WTC11 (cell line): Measurements from ENCODE around the gene MANBA. TPM values are rescaled to one million over a fixed set of nuclear protein-coding genes. Genes with fewer than 3 reads are reported as not detected.

Experiments
- ATAC-seq: fragments of 200-7000 bp; cut with Tn5 transposase; 2 replicates; pipeline ENCODE4 v1.10.0; 2021; ENCODE audit warnings: mild to moderate bottlenecking, moderate library complexity
- CTCF ChIA-PET: fragments of 300-600 bp; sonication (Branson Sonifier 250); formaldehyde crosslinking; loops from one replicate; lab custom pipeline; 2021; ENCODE audit warnings: antibody characterized with exemption; lab: Charles Lee
- POLR2A ChIA-PET: fragments of 350-600 bp; sonication (Branson Sonifier 250); formaldehyde crosslinking; loops from one replicate; lab custom pipeline; 2021; ENCODE audit warnings: antibody characterized with exemption; lab: Charles Lee
- DNase-seq: peaks from one replicate; pipeline ENCODE4 v3.0.0; 2021; ENCODE audit warnings: low spot score
- H3K27ac Mint-ChIP-seq: 2 replicates; pipeline ENCODE4 v1.8.0; 2021; ENCODE audit warnings: mixed read lengths
- H3K27me3 Mint-ChIP-seq: 2 replicates; pipeline ENCODE4 v1.8.0; 2021; ENCODE audit warnings: low read depth, mild to moderate bottlenecking, moderate library complexity, mixed read lengths
- H3K36me3 Mint-ChIP-seq: 2 replicates; pipeline ENCODE4 v1.8.0; 2021; ENCODE audit warnings: mixed read lengths
- H3K4me1 Mint-ChIP-seq: 2 replicates; pipeline ENCODE4 v1.8.0; 2022; ENCODE audit warnings: mixed read lengths
- H3K4me3 Mint-ChIP-seq: 2 replicates; pipeline ENCODE4 v1.8.0; 2021; ENCODE audit warnings: mild to moderate bottlenecking, moderate library complexity, mixed read lengths
- H3K9me3 Mint-ChIP-seq: 2 replicates; pipeline ENCODE4 v1.8.0; 2021; ENCODE audit warnings: mixed read lengths
- EMX1 ChIP-seq: fragments of 250-450 bp; sonication (Bioruptor Pico); IDR thresholded peaks from 2 replicates; pipeline ENCODE4 v1.8.0; 2021; ENCODE audit warnings: mild to moderate bottlenecking
- RELA ChIP-seq: sonication (generic); formaldehyde crosslinking; IDR thresholded peaks from 2 replicates; pipeline ENCODE4 v1.8.1; 2022; ENCODE audit warnings: missing genetic modification reagents, mild to moderate bottlenecking, borderline replicate concordance
- SMAD4 ChIP-seq: sonication (generic); formaldehyde crosslinking; IDR thresholded peaks from 2 replicates; pipeline ENCODE4 v1.8.0; 2022; ENCODE audit warnings: mild to moderate bottlenecking, missing genetic modification reagents
- ZNF317 ChIP-seq: sonication (generic); formaldehyde crosslinking; IDR thresholded peaks from 2 replicates; pipeline ENCODE4 v1.8.1; 2023; ENCODE audit warnings: low read depth, mild to moderate bottlenecking, moderate library complexity, missing genetic modification reagents, borderline replicate concordance
- total RNA-seq: library from RNA; stranded (reverse); gene quantifications from 3 replicates; pipeline ENCODE4 v1.2.3, GENCODE V29; 2021
- TF ChIP-seq, protein P1 (sequence below): fragments of 250-450 bp; sonication (Bioruptor Pico); conservative IDR thresholded peaks from 2 replicates; pipeline ENCODE4 v1.9.0; 2021; ENCODE audit warnings: mild to moderate bottlenecking
- TF ChIP-seq, protein P2 (sequence below): sonication (generic); formaldehyde crosslinking; IDR thresholded peaks from 2 replicates; pipeline ENCODE4 v1.8.1; 2022; ENCODE audit warnings: low read depth, missing genetic modification reagents, borderline replicate concordance
- TF ChIP-seq, protein P3 (sequence below): sonication (generic); formaldehyde crosslinking; IDR thresholded peaks from 2 replicates; pipeline ENCODE4 v1.8.1; 2022; ENCODE audit warnings: missing genetic modification reagents, borderline replicate concordance
- TF ChIP-seq, protein P4 (sequence below): sonication (generic); formaldehyde crosslinking; IDR thresholded peaks from 2 replicates; pipeline ENCODE4 v1.8.0; 2023; ENCODE audit warnings: mild to moderate bottlenecking, missing genetic modification reagents

The MANBA gene
- total RNA-seq, 1 experiment from 2014 or later = 35.1 TPM

DNA sequence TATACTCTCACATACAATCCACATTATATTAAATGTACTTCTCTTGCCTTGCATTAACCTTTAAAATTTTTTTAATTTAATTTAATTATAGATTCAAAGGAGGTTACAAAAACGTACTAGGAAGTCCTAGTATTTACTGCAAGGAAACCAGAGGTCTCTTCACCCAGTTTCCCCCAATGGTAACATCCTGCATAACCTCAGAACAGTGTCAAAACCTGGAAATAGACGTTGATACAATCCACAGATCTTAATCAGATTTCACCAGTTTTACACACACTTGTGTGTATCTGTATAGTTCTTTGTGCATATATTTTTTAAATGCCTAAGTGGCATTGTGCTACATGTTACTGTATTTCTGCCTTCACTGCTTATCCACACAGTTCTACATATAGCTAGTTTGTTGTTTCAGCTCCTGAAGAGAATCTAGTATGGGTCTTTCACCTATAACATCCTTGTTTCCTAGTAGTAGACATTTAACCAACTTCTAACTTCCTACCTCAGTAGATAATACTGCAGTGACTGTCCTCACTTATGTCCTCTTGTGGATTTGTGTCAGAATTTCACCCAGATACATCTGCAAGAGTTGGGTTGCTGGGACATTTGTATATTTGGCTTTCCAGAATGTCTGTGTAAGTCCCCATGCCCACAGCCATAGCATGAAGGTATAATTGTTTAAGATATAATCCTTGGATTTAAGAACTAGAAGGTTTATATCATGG, 156.4 kb downstream of the MANBA start:
- no peak for TF ChIP-seq SMAD4 (CRISPR knock-in tag)
- Mint-ChIP-seq H3K27ac (no peak overlapping the region), H3K36me3 (no peaks in the 10 kb centered on the region), H3K27me3 (no peaks in the 10 kb centered on the region), H3K4me1 (no peaks in the 10 kb centered on the region), H3K9me3 (no peaks in the 10 kb centered on the region), H3K4me3 (no peak overlapping the region)
- no peak for DNase-seq
- ChIA-PET POLR2A (no interaction called here), CTCF (interaction anchor here (1.0 kb wide), 1 partner anchor 173 kb away, joined by 3 read pairs; no protein-coding TSS in a partner anchor)
- no peak for ATAC-seq

DNA sequence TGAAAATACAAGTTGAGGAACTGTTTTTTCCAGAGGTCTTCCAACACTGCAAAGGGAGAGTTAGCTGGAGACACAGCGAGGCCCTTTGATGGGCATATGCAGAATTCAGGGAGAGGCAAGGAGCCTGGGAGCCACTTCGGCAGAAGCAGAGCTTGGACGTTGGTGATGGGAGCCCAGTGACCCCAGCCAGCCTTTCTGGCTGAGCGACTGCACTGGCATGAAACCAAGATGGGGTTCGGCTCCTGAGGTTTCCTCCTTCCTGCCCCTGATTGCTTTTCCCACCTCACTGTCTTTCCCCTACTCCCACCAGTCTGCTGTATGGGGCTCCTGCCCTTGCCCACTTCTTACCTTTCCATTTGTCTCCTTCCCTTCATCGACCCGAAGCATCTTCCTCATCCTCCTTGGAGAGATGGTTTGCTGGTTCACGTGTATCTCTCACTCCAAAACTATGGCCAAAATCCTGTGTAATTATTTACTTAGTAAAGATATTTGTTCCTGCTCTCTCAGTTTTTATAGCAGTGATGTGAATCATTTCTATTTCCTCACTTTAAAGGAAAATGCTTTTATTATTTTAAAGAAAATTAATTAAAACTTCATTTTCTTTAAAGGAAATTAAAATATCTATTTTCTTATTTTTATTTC, 159.1 kb downstream of the MANBA start:
- POLR2A ChIA-PET = no interaction called here
- CTCF ChIA-PET = no interaction called here
- ATAC-seq (no peak), DNase-seq (no peak)
- no peaks in the 10 kb centered on the region for H3K4me1 Mint-ChIP-seq
- H3K4me3 Mint-ChIP-seq = no peak overlapping the region
- no peaks in the 10 kb centered on the region for H3K9me3 Mint-ChIP-seq
- no peaks in the 10 kb centered on the region for H3K36me3 Mint-ChIP-seq
- no peaks in the 10 kb centered on the region for H3K27me3 Mint-ChIP-seq
- TF ChIP-seq EMX1 (CRISPR knock-in tag) (no peak), RELA (CRISPR knock-in tag) (no peak)
- TF ChIP-seq, protein P1, sequence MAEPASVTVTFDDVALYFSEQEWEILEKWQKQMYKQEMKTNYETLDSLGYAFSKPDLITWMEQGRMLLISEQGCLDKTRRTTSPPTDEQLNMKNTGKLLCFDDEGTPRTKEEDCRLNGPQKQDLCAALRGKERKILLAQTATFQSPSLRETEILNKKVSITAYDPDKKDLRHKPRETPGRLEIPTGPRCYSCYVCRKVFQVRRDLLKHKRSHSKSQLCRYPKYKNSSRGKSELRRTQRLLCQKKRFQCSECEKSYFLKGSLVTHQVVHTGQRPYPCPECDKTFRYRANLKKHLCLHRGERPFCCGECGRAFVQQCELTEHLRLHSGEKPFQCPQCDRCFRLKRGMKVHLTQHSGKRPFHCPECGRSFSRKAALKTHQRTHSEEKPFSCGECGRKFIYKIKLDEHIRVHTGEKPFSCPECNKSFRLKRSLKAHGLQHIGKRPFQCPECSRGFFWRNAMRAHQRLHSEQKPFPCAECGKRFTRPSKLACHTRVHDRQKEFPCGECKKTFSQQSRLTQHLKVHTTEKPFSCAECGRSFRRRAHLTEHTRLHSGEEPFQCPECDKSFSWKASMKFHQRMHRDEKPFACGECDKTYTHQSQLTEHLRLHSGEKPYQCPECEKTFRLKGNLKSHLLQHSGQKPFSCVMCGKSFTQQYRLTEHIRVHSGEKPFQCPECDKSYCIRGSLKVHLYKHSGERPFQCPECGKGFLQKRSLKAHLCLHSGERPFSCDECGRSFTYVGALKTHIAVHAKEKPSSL (CRISPR knock-in tag) = no peak
- TF ChIP-seq, protein P2, sequence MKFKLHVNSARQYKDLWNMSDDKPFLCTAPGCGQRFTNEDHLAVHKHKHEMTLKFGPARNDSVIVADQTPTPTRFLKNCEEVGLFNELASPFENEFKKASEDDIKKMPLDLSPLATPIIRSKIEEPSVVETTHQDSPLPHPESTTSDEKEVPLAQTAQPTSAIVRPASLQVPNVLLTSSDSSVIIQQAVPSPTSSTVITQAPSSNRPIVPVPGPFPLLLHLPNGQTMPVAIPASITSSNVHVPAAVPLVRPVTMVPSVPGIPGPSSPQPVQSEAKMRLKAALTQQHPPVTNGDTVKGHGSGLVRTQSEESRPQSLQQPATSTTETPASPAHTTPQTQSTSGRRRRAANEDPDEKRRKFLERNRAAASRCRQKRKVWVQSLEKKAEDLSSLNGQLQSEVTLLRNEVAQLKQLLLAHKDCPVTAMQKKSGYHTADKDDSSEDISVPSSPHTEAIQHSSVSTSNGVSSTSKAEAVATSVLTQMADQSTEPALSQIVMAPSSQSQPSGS (CRISPR knock-in tag) = no peak
- H3K27ac Mint-ChIP-seq = peak overlapping the region; percentile 42; the same call in 1 of the 2 replicates

DNA sequence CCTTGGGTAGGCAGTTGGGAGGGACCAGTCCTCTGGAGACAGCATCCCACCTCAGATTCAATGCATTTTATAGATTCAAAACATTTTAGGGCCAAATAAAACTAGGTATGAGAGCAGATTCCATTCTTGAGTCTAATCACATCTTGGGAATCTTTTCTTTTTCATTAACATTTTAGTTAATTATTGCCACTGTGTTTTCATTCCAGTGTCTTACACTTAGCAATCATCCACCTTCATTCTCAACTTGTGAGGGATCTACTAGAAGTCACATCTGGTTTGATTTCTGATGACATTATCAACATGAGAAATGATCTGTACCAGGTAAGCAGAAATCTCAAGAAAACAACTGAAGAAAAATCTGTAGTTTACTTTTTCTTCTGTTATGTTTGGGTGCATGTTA, 160.1 kb downstream of the MANBA start:
- no peaks in the 10 kb centered on the region for H3K27me3 Mint-ChIP-seq
- no peak for DNase-seq
- ChIA-PET POLR2A (no interaction called here), CTCF (interaction anchor here (2.1 kb wide), 1 partner anchor 22 kb away, joined by 5 read pairs; no protein-coding TSS in a partner anchor)
- H3K4me3 Mint-ChIP-seq = no peak overlapping the region
- ATAC-seq = no peak
- no peaks in the 10 kb centered on the region for H3K36me3 Mint-ChIP-seq
- H3K9me3 Mint-ChIP-seq = no peaks in the 10 kb centered on the region
- TF ChIP-seq ZNF317 (CRISPR knock-in tag) = no peak
- TF ChIP-seq, protein P3, sequence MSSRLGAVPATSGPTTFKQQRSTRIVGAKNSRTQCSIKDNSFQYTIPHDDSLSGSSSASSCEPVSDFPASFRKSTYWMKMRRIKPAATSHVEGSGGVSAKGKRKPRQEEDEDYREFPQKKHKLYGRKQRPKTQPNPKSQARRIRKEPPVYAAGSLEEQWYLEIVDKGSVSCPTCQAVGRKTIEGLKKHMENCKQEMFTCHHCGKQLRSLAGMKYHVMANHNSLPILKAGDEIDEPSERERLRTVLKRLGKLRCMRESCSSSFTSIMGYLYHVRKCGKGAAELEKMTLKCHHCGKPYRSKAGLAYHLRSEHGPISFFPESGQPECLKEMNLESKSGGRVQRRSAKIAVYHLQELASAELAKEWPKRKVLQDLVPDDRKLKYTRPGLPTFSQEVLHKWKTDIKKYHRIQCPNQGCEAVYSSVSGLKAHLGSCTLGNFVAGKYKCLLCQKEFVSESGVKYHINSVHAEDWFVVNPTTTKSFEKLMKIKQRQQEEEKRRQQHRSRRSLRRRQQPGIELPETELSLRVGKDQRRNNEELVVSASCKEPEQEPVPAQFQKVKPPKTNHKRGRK (CRISPR knock-in tag) = no peak
- TF ChIP-seq, protein P4, sequence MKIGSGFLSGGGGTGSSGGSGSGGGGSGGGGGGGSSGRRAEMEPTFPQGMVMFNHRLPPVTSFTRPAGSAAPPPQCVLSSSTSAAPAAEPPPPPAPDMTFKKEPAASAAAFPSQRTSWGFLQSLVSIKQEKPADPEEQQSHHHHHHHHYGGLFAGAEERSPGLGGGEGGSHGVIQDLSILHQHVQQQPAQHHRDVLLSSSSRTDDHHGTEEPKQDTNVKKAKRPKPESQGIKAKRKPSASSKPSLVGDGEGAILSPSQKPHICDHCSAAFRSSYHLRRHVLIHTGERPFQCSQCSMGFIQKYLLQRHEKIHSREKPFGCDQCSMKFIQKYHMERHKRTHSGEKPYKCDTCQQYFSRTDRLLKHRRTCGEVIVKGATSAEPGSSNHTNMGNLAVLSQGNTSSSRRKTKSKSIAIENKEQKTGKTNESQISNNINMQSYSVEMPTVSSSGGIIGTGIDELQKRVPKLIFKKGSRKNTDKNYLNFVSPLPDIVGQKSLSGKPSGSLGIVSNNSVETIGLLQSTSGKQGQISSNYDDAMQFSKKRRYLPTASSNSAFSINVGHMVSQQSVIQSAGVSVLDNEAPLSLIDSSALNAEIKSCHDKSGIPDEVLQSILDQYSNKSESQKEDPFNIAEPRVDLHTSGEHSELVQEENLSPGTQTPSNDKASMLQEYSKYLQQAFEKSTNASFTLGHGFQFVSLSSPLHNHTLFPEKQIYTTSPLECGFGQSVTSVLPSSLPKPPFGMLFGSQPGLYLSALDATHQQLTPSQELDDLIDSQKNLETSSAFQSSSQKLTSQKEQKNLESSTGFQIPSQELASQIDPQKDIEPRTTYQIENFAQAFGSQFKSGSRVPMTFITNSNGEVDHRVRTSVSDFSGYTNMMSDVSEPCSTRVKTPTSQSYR = no peak
- TF ChIP-seq, all 79 proteins: peak for 0
- H3K27ac Mint-ChIP-seq = no peak overlapping the region
- H3K4me1 Mint-ChIP-seq = no peaks in the 10 kb centered on the region
